K562 (cell line): ENCODE data around the gene SPTBN4. TPM values are rescaled to one million over a fixed set of nuclear protein-coding genes. Genes with fewer than 3 reads are reported as not detected.

ENCODE experiments used
- ATAC-seq: fragments of 200-7000 bp; cut with Tn5 transposase; 3 replicates; pipeline ENCODE4 v1.9.1; 2020; ENCODE audit warnings: moderate library complexity
- BruUV-seq: library from RNA; stranded (reverse); fragments of 400-500 nt; replicated peaks from 2 replicates; lab custom pipeline; 2021; lab: Mats Ljungman, UMichigan
- CTCF ChIA-PET: fragments of 300-600 bp; formaldehyde crosslinking; extraction: SDS; loops from one replicate; lab custom pipeline; 2021; ENCODE audit warnings: low intra/inter-chr PET ratio; lab: Yijun Ruan, JAX
- POLR2A ChIA-PET: fragments of 300-600, 350-650 bp; sonication (Branson Sonifier 250); formaldehyde crosslinking; extraction: SDS; loops from one replicate; lab custom pipeline; 2021; ENCODE audit warnings: antibody characterized with exemption, inconsistent platforms; lab: Yijun Ruan, JAX
- DNase-seq, 4 experiments: peaks; one replicate each; pipeline versions ENCODE4 v3.0.0 to v3.0.0-alpha.2; 2011 to 2018; ENCODE audit warnings: low spot score in 3 of 4, mixed read lengths in 3 of 4; ENCODE audit errors: extremely low read depth in 1 of 4
- FAIRE-seq: peaks from 2 replicates; lab custom pipeline; 2011; peaks lifted over from hg19 to GRCh38; lab: Jason Lieb, UNC
- H2AFZ ChIP-seq: 2 replicates; pipeline ENCODE4 v1.6.0; 2011; ENCODE audit warnings: low read depth, low read length, control low read depth, inconsistent platforms
- H3K27ac ChIP-seq: fragments of 200-600 bp; 3 replicates; pipeline ENCODE4 v1.8.0; 2011; ENCODE audit warnings: low read depth, mild to moderate bottlenecking, control low read depth, inconsistent platforms, low read length, moderate library complexity, mixed read lengths; ENCODE audit errors: extremely low read depth
- H3K27me3 ChIP-seq, 2 experiments: fragments of 300-600 bp in 1 of 2; 2 replicates in 1 of 2; 3 replicates in 1 of 2; pipeline versions ENCODE4 v1.6.0 to v1.8.0; 2011; ENCODE audit warnings: inconsistent platforms in 2 of 2, low read length in 2 of 2, mild to moderate bottlenecking in 1 of 2, mixed read lengths in 1 of 2, moderate library complexity in 1 of 2; ENCODE audit not compliant: control insufficient read depth in 2 of 2, insufficient read depth in 2 of 2
- H3K36me3 ChIP-seq: fragments of 300-600 bp; 3 replicates; pipeline ENCODE4 v1.8.0; 2011; ENCODE audit warnings: mild to moderate bottlenecking, low read length, inconsistent platforms; ENCODE audit not compliant: control insufficient read depth, insufficient read depth
- H3K4me1 ChIP-seq, 2 experiments: fragments of 200-600 bp in 1 of 2; replicated peaks in 1 of 2; 2 replicates in 1 of 2; 3 replicates in 1 of 2; pipeline versions ENCODE4 v1.5.1 to v1.8.0; 2011; ENCODE audit warnings: inconsistent platforms in 2 of 2, low read length in 2 of 2, mild to moderate bottlenecking in 1 of 2, mixed read lengths in 1 of 2, moderate library complexity in 1 of 2; ENCODE audit not compliant: control insufficient read depth in 2 of 2, insufficient read depth in 2 of 2
- H3K4me2 ChIP-seq: 2 replicates; pipeline ENCODE4 v1.6.1; 2011; ENCODE audit warnings: low read length, control low read depth, inconsistent platforms, mixed read lengths; ENCODE audit not compliant: insufficient read depth
- H3K4me3 ChIP-seq: fragments of 200-600 bp; sonication (generic), shearing (Covaris generic); 2 replicates; pipeline ENCODE4 v1.5.1; 2016; ENCODE audit warnings: control low read depth, inconsistent platforms
- H3K79me2 ChIP-seq: fragments of 200-600 bp; 3 replicates; pipeline ENCODE4 v1.8.0; 2011; ENCODE audit warnings: low read length, inconsistent platforms; ENCODE audit not compliant: control insufficient read depth, insufficient read depth
- H3K9ac ChIP-seq, 2 experiments: 2 replicates each; pipeline versions ENCODE4 v1.6.0 to v1.6.1; 2011; ENCODE audit warnings: low read depth in 2 of 2, low read length in 2 of 2, control low read depth in 1 of 2, inconsistent platforms in 1 of 2, mild to moderate bottlenecking in 1 of 2, mixed read lengths in 1 of 2; ENCODE audit not compliant: insufficient read depth in 1 of 2
- H3K9me1 ChIP-seq: one replicate; pipeline ENCODE4 v1.6.0; 2011; ENCODE audit warnings: inconsistent platforms, mild to moderate bottlenecking, low read length, moderate library complexity; ENCODE audit not compliant: control insufficient read depth, insufficient read depth
- H3K9me3 ChIP-seq: replicated peaks from 2 replicates; pipeline ENCODE4 v1.5.1; 2011; ENCODE audit warnings: low read depth, low read length, inconsistent platforms; ENCODE audit not compliant: control insufficient read depth, insufficient read depth
- H4K20me1 ChIP-seq: replicated peaks from 2 replicates; pipeline ENCODE4 v1.6.1; 2011; ENCODE audit warnings: low read length, inconsistent platforms, mixed read lengths; ENCODE audit not compliant: control insufficient read depth, insufficient read depth
- BHLHE40 ChIP-seq: IDR thresholded peaks from 2 replicates; pipeline ENCODE4 v1.6.1; 2011; ENCODE audit warnings: low read length, improper control_type of control experiment
- EWSR1 ChIP-seq: fragments of 450-650 bp; IDR thresholded peaks from 2 replicates; pipeline ENCODE4 v1.6.1; 2018; ENCODE audit warnings: borderline replicate concordance, mild to moderate bottlenecking, low read depth, moderate library complexity; ENCODE audit not compliant: partially characterized antibody
- GTF2A2 ChIP-seq: IDR thresholded peaks from 2 replicates; pipeline ENCODE4 v1.6.1; 2016; ENCODE audit warnings: mild to moderate bottlenecking, missing genetic modification characterization, missing compliant biosample characterization
- NCOA4 ChIP-seq: fragments of 450-650 bp; IDR thresholded peaks from 2 replicates; pipeline ENCODE4 v1.6.1; 2018; ENCODE audit warnings: mild to moderate bottlenecking; ENCODE audit not compliant: partially characterized antibody
- RHOXF2B ChIP-seq: fragments of 250-450 bp; sonication (Bioruptor Pico); conservative IDR thresholded peaks from 2 replicates; pipeline ENCODE4 v1.5.1; 2021
- TAF1 ChIP-seq: IDR thresholded peaks from 2 replicates; pipeline ENCODE4 v1.6.1; 2011; ENCODE audit warnings: mild to moderate bottlenecking, low read length, moderate library complexity; ENCODE audit not compliant: insufficient read depth, control insufficient read depth, severe bottlenecking; ENCODE audit errors: extremely low read depth
- ZZZ3 ChIP-seq: fragments of 450-650 bp; IDR thresholded peaks from 2 replicates; pipeline ENCODE4 v1.6.1; 2016; ENCODE audit warnings: antibody characterized with exemption, mild to moderate bottlenecking, moderate library complexity
- WGBS: fragments of 100-300 bp; shearing (Covaris generic); methylation state at CpG from one replicate; pipeline ENCODE4 v1.1.6; 2016; ENCODE audit warnings: low coverage, mixed read lengths; ENCODE audit not compliant: insufficient coverage; ENCODE audit errors: missing lambda C conversion rate; 5-methylcytosine and 5-hydroxymethylcytosine counted together
- in situ Hi-C: fragments of 300-500 bp; cut with MboI; formaldehyde crosslinking; loops from 4 replicates; pipeline ENCODE4 v1.15.0; 2018; ENCODE audit warnings: inconsistent platforms, mixed read lengths
- intact Hi-C: fragments of 100-400 bp; cut with micrococcal nuclease; formaldehyde crosslinking; loops from 2 replicates; pipeline ENCODE4 v1.14.2; 2022
- polyA plus RNA-seq, 8 experiments: library from polyadenylated mRNA; depleted of rRNA in 4 of 8; stranded (reverse) in 5 of 8; unstranded in 3 of 8; fragments of >200 nt; fragmentation: Nextera tagmentation in 2 of 8; fragmentation: Illumina TruSeq in 1 of 8; extraction: Ambion mirVana in 2 of 8; extraction: Trizol in 1 of 8; gene quantifications; 2 replicates each; pipeline versions ENCODE4 v1.2.1 to v1.2.3, GENCODE V29; 2011 to 2014; ENCODE audit warnings: inconsistent platforms in 1 of 8, missing spikeins in 1 of 8
- total RNA-seq, 7 experiments: library from RNA; depleted of rRNA in 6 of 7; stranded (reverse); fragments of >200 nt in 6 of 7; fragmentation: Illumina TruSeq in 2 of 7; extraction: Trizol in 2 of 7; gene quantifications; 2 replicates each; pipeline versions ENCODE4 v1.2.1 to v1.2.3, GENCODE V29; 2011 to 2021; ENCODE audit warnings: low replicate concordance in 1 of 7
- TF ChIP-seq, protein P1 (sequence below), 2 experiments: IDR thresholded peaks; 2 replicates each; pipeline ENCODE4 v1.6.1; 2011; ENCODE audit warnings: borderline replicate concordance in 1 of 2, control low read depth in 1 of 2, low read depth in 1 of 2, low read length in 1 of 2, mild to moderate bottlenecking in 1 of 2, mixed read lengths in 1 of 2, moderate library complexity in 1 of 2; ENCODE audit not compliant: insufficient read depth in 1 of 2, insufficient read length in 1 of 2, poor library complexity in 1 of 2, severe bottlenecking in 1 of 2; ENCODE audit errors: extremely low read depth in 1 of 2
- TF ChIP-seq, protein P2 (sequence below), 2 experiments: fragments of 150-350 bp in 1 of 2; IDR thresholded peaks; 2 replicates each; pipeline ENCODE4 v1.6.1; 2012 to 2016; ENCODE audit warnings: low read depth in 2 of 2, low read length in 2 of 2, mild to moderate bottlenecking in 1 of 2, moderate library complexity in 1 of 2
- TF ChIP-seq, protein P3 (sequence below): fragments of 250-450 bp; sonication (Bioruptor Pico); IDR thresholded peaks from 2 replicates; pipeline ENCODE4 v1.8.0; 2022; ENCODE audit warnings: inconsistent platforms, mild to moderate bottlenecking, moderate library complexity, borderline replicate concordance

Gene SPTBN4
- total and polyA plus RNA-seq, 9 of the 15 experiments (the other 6 are each of a cell fraction or from before 2014, with no cell fraction given) = 0.01 to 1.5 (median 0.86) TPM

- TF ChIP-seq, protein P1, sequence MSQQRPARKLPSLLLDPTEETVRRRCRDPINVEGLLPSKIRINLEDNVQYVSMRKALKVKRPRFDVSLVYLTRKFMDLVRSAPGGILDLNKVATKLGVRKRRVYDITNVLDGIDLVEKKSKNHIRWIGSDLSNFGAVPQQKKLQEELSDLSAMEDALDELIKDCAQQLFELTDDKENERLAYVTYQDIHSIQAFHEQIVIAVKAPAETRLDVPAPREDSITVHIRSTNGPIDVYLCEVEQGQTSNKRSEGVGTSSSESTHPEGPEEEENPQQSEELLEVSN (IDR thresholded peaks at IDR 0.05; ENCODE audit: borderline replicate concordance in 1 of 2, extremely low read depth in 1 of 2, insufficient read depth in 1 of 2, insufficient read length in 1 of 2, low read depth in 1 of 2, low read length in 1 of 2, poor library complexity in 1 of 2, severe bottlenecking in 1 of 2) = peak in 1 of 2 experiments; percentile 20
- TF ChIP-seq, protein P2, sequence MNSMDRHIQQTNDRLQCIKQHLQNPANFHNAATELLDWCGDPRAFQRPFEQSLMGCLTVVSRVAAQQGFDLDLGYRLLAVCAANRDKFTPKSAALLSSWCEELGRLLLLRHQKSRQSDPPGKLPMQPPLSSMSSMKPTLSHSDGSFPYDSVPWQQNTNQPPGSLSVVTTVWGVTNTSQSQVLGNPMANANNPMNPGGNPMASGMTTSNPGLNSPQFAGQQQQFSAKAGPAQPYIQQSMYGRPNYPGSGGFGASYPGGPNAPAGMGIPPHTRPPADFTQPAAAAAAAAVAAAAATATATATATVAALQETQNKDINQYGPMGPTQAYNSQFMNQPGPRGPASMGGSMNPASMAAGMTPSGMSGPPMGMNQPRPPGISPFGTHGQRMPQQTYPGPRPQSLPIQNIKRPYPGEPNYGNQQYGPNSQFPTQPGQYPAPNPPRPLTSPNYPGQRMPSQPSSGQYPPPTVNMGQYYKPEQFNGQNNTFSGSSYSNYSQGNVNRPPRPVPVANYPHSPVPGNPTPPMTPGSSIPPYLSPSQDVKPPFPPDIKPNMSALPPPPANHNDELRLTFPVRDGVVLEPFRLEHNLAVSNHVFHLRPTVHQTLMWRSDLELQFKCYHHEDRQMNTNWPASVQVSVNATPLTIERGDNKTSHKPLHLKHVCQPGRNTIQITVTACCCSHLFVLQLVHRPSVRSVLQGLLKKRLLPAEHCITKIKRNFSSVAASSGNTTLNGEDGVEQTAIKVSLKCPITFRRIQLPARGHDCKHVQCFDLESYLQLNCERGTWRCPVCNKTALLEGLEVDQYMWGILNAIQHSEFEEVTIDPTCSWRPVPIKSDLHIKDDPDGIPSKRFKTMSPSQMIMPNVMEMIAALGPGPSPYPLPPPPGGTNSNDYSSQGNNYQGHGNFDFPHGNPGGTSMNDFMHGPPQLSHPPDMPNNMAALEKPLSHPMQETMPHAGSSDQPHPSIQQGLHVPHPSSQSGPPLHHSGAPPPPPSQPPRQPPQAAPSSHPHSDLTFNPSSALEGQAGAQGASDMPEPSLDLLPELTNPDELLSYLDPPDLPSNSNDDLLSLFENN (IDR thresholded peaks at IDR 0.05; ENCODE audit: low read depth in 2 of 2, low read length in 2 of 2) = no peak
- TF ChIP-seq GTF2A2 (tag) = no peak
- no peak for TF ChIP-seq ZZZ3
- no peak for TF ChIP-seq RHOXF2B (CRISPR knock-in tag)
- TF ChIP-seq EWSR1 = no peak
- no peak for TF ChIP-seq NCOA4
- no peak for TF ChIP-seq TAF1
- peak; percentile 56 for TF ChIP-seq BHLHE40
- TF ChIP-seq, protein P3, sequence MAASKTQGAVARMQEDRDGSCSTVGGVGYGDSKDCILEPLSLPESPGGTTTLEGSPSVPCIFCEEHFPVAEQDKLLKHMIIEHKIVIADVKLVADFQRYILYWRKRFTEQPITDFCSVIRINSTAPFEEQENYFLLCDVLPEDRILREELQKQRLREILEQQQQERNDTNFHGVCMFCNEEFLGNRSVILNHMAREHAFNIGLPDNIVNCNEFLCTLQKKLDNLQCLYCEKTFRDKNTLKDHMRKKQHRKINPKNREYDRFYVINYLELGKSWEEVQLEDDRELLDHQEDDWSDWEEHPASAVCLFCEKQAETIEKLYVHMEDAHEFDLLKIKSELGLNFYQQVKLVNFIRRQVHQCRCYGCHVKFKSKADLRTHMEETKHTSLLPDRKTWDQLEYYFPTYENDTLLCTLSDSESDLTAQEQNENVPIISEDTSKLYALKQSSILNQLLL (CRISPR knock-in tag) = no peak
- in situ Hi-C loops = no loop called here
- Histone ChIP-seq H4K20me1 (no peaks in the 10 kb centered on the region), H3K36me3 (no peaks in the 10 kb centered on the region), H3K79me2 (no peaks in the 10 kb centered on the region), H3K27ac (no peak overlapping the region), H3K27me3 (peaks cover 8 to 23% of the 10 kb centered on the region in 2 experiments; a peak in 4 of 5 replicates), H3K9me1 (no peaks in the 10 kb centered on the region), H2AFZ (peak overlapping the region; percentile 21; the same call in 1 of the 2 replicates), H3K4me3 (no peak overlapping the region; the same call in 1 of the 2 replicates), H3K9ac (0 out of 4 replicates have a peak overlapping the region, but pooled peaks of 1 of the 2 experiments have one; percentile 55), H3K9me3 (no peaks in the 10 kb centered on the region), H3K4me2 (no peak overlapping the region), H3K4me1 (peaks cover 4 to 31% of the 10 kb centered on the region in 2 experiments)
- BruUV-seq = no TSS peak
- ChIA-PET POLR2A (interaction anchor here (0.6 to 1.8 kb wide), 6 partner anchors 11 to 79 kb away, joined by 3 to 7 read pairs (median 4); no protein-coding TSS in a partner anchor), CTCF (no interaction called here)
- no peak for ATAC-seq
- no peak for FAIRE-seq
- intact Hi-C loops = no loop called here
- WGBS = 21% methylated on average over 19 of the region's 20 CpGs
- DNase-seq = peak in 3 of 4 experiments; percentile 32 to 42 (median 35)
Observed at GRCh38 chr19:40567040-40567749, 100.4 kb downstream of the SPTBN4 start.
